Keratinocyte (primary cell): Measurements from ENCODE around the gene SYF2. TPM values are rescaled to one million over a fixed set of nuclear protein-coding genes. Genes with fewer than 3 reads are reported as not detected.

Source experiments
- DNase-seq: peaks from one replicate; pipeline ENCODE4 v3.0.0-alpha.2; 2011; ENCODE audit warnings: low read depth, missing footprints, low spot score
- FAIRE-seq: peaks from 2 replicates; lab custom pipeline; 2011; peaks lifted over from hg19 to GRCh38; lab: Jason Lieb, UNC
- H2AFZ ChIP-seq: 2 replicates; pipeline ENCODE4 v1.6.0; 2012; ENCODE audit warnings: low read length, control low read depth, inconsistent platforms; ENCODE audit not compliant: control insufficient read depth
- H3K27ac ChIP-seq: 2 replicates; pipeline ENCODE4 v1.5.1; 2011; ENCODE audit warnings: low read length; ENCODE audit not compliant: control insufficient read depth, insufficient read depth
- H3K27me3 ChIP-seq: 3 replicates; pipeline ENCODE4 v1.6.0; 2011; ENCODE audit warnings: low read length; ENCODE audit not compliant: control insufficient read depth, insufficient read depth; ENCODE audit errors: extremely low read depth
- H3K36me3 ChIP-seq, 2 experiments: 2 replicates in 1 of 2; 3 replicates in 1 of 2; pipeline ENCODE4 v1.5.1; 2011; ENCODE audit warnings: low read length in 2 of 2, mild to moderate bottlenecking in 1 of 2; ENCODE audit not compliant: control insufficient read depth in 2 of 2, insufficient read depth in 2 of 2; ENCODE audit errors: extremely low read depth in 1 of 2
- H3K4me1 ChIP-seq: 3 replicates; pipeline ENCODE4 v1.5.1; 2011; ENCODE audit warnings: low read length; ENCODE audit not compliant: control insufficient read depth, insufficient read depth; ENCODE audit errors: extremely low read depth
- H3K4me2 ChIP-seq: 3 replicates; pipeline ENCODE4 v1.6.0; 2011; ENCODE audit warnings: low read depth, low read length; ENCODE audit not compliant: control insufficient read depth, insufficient read depth; ENCODE audit errors: extremely low read depth
- H3K4me3 ChIP-seq, 3 experiments: fragments of 200-600 bp in 1 of 3; sonication (generic) in 1 of 3; 2 replicates in 2 of 3; 3 replicates in 1 of 3; pipeline ENCODE4 v1.5.1; 2011 to 2016; ENCODE audit warnings: low read length in 3 of 3, mild to moderate bottlenecking in 3 of 3, control low read depth in 2 of 3, inconsistent platforms in 1 of 3, low read depth in 1 of 3, mixed read lengths in 1 of 3, mixed run types in 1 of 3, moderate library complexity in 1 of 3; ENCODE audit not compliant: control insufficient read depth in 2 of 3, insufficient read depth in 2 of 3; ENCODE audit errors: extremely low read depth in 1 of 3
- H3K79me2 ChIP-seq: 2 replicates; pipeline ENCODE4 v1.6.0; 2012; ENCODE audit warnings: low read length; ENCODE audit not compliant: control insufficient read depth, insufficient read depth
- H3K9ac ChIP-seq: 3 replicates; pipeline ENCODE4 v1.6.0; 2011; ENCODE audit warnings: low read length; ENCODE audit not compliant: control insufficient read depth, insufficient read depth; ENCODE audit errors: extremely low read depth
- H3K9me1 ChIP-seq: 3 replicates; pipeline ENCODE4 v1.6.0; 2011; ENCODE audit warnings: low read length; ENCODE audit not compliant: control insufficient read depth, insufficient read depth; ENCODE audit errors: extremely low read depth
- H3K9me3 ChIP-seq: 2 replicates; pipeline ENCODE4 v1.5.1; 2012; ENCODE audit warnings: low read depth, low read length; ENCODE audit not compliant: control insufficient read depth
- H4K20me1 ChIP-seq: 3 replicates; pipeline ENCODE4 v1.6.0; 2011; ENCODE audit warnings: low read length; ENCODE audit not compliant: control insufficient read depth, insufficient read depth; ENCODE audit errors: extremely low read depth
- EZH2 ChIP-seq: IDR thresholded peaks from one replicate; pipeline ENCODE4 v1.6.1; 2012; ENCODE audit warnings: inconsistent platforms, mild to moderate bottlenecking, low read length, moderate library complexity
- dilution Hi-C: fragments of 300-500 bp; cut with MboI; formaldehyde crosslinking; loops from one replicate; pipeline ENCODE4 v1.7.0; 2020; ENCODE audit warnings: low sequenced_read_pairs; ENCODE audit not compliant: extremely low pct_ligation_motif_present
- polyA plus RNA-seq, 5 experiments: library from polyadenylated mRNA; depleted of rRNA in 3 of 5; stranded (reverse) in 3 of 5; stranded (forward) in 1 of 5; unstranded in 1 of 5; fragments of >200 nt; gene quantifications; 1 replicate in 1 of 5; 2 replicates in 3 of 5; 3 replicates in 1 of 5; pipeline versions ENCODE4 v1.2.1 to v1.2.3, GENCODE V29; 2011 to 2012; ENCODE audit warnings: missing spikeins in 2 of 5, low read depth in 1 of 5, low replicate concordance in 1 of 5
- TF ChIP-seq, protein P1 (sequence below), 3 experiments: IDR thresholded peaks in 1 of 3; conservative IDR thresholded peaks in 1 of 3; optimal IDR thresholded peaks in 1 of 3; 2 replicates in 2 of 3; 3 replicates in 1 of 3; pipeline versions ENCODE3 to v1.5.1; 2011; ENCODE audit warnings: low read length in 3 of 3, mild to moderate bottlenecking in 3 of 3, moderate library complexity in 2 of 3, control low read depth in 1 of 3, inconsistent platforms in 1 of 3; ENCODE audit not compliant: insufficient read depth in 2 of 3; ENCODE audit errors: extremely low read depth in 1 of 3

The SYF2 gene
- polyA plus RNA-seq, 1 donor (not counting 4 experiments of a cell fraction or from before 2014, with no cell fraction given), result 31.8 TPM

DNA sequence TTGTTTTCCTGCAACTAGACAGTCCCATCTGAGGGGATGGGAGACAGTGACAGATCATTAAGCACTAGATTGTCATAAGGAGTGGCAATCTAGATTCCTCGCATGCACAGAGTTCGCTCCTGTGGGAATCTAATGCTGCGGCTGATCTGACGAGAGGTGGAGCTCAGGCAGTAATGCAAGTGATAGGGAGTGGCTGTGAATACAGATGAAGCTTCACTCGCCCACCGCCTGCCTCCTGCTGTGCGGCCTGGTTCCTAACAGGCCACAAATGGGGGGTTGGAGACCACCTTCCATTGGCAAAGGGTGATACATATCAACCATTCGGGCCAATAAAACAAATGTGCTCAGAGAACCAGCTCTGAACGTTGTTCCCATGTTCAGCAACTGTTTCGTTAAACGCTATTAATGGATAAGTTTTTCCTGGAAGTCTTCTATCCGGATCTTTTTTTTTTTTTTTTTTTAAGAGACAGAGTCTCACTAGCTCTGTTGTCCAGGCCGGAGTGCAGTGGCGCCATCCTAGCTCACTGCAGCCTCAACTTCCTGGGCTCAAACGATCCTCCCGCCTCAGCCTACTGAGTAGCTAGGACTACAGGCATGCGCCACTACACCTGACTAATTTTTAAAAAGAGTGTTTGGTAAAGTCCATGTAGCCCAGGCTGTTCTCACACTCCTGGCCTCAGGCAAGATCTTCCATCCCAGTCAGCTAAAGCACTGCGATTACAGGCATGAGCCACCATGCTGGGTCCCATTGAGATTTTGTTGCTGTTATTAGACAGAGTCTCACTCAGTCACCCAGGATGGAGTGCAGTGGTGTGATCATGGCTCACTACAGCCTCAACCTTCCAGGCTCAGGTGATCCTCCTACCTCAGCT, 23.6 kb upstream of the SYF2 start:
- dilution Hi-C loops, result no loop called here
- Histone ChIP-seq H3K27me3 (no peaks in the 10 kb centered on the region), H2AFZ (no peak overlapping the region), H3K9ac (no peak overlapping the region), H3K27ac (no peak overlapping the region), H3K9me1 (no peaks in the 10 kb centered on the region), H4K20me1 (no peaks in the 10 kb centered on the region), H3K4me1 (no peaks in the 10 kb centered on the region), H3K9me3 (no peaks in the 10 kb centered on the region), H3K4me3 (no peak overlapping the region), H3K4me2 (no peak overlapping the region), H3K79me2 (no peaks in the 10 kb centered on the region), H3K36me3 (no peaks in the 10 kb centered on the region)
- no peak for FAIRE-seq
- TF ChIP-seq, protein P1, sequence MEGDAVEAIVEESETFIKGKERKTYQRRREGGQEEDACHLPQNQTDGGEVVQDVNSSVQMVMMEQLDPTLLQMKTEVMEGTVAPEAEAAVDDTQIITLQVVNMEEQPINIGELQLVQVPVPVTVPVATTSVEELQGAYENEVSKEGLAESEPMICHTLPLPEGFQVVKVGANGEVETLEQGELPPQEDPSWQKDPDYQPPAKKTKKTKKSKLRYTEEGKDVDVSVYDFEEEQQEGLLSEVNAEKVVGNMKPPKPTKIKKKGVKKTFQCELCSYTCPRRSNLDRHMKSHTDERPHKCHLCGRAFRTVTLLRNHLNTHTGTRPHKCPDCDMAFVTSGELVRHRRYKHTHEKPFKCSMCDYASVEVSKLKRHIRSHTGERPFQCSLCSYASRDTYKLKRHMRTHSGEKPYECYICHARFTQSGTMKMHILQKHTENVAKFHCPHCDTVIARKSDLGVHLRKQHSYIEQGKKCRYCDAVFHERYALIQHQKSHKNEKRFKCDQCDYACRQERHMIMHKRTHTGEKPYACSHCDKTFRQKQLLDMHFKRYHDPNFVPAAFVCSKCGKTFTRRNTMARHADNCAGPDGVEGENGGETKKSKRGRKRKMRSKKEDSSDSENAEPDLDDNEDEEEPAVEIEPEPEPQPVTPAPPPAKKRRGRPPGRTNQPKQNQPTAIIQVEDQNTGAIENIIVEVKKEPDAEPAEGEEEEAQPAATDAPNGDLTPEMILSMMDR (optimal IDR thresholded peaks at IDR 0.05 in 1 of 3, IDR thresholded peaks at IDR 0.05 in 1 of 3, conservative IDR thresholded peaks at IDR 0.05 in 1 of 3; ENCODE audit: extremely low read depth in 1 of 3, insufficient read depth in 2 of 3, low read length in 3 of 3), result no peak
- no peak for DNase-seq

DNA sequence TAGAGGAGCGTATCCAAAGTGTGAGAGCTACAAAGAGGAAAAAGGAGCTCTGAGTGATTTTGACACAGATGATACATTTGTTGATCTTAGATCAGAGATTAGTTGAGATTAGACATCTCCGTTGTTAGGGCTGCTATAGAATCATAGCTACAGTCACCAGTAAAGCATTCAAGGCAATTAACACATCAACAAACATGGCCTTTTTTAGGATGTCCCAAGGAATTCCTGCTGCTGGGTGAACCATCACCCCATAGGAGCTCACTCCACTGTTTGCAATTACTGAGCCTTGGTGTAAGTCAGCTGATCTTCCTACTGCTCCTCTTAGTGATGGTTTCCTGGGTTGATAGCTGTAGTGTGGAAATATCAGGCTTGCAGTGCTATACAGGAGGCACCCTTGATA, 21.6 kb upstream of the SYF2 start:
- no peak overlapping the region for H3K9ac ChIP-seq

More for the DNA sequence above, 21.6 kb upstream of the SYF2 start:
- DNase-seq (no peak), FAIRE-seq (no peak)
- H3K27me3 ChIP-seq, result no peaks in the 10 kb centered on the region
- no peak overlapping the region for H3K27ac ChIP-seq
- no peak overlapping the region for H3K4me3 ChIP-seq
- TF ChIP-seq, protein P1 (optimal IDR thresholded peaks at IDR 0.05 in 1 of 3, IDR thresholded peaks at IDR 0.05 in 1 of 3, conservative IDR thresholded peaks at IDR 0.05 in 1 of 3; ENCODE audit: extremely low read depth in 1 of 3, insufficient read depth in 2 of 3, low read length in 3 of 3), result no peak
- no peak for TF ChIP-seq EZH2
- no peak overlapping the region for H3K4me2 ChIP-seq
- H2AFZ ChIP-seq, result no peak overlapping the region
- no peaks in the 10 kb centered on the region for H3K4me1 ChIP-seq
- H3K9me3 ChIP-seq, result no peaks in the 10 kb centered on the region
- H4K20me1 ChIP-seq, result no peaks in the 10 kb centered on the region
- dilution Hi-C loops, result no loop called here
- H3K36me3 ChIP-seq, result no peaks in the 10 kb centered on the region
- H3K9me1 ChIP-seq, result no peaks in the 10 kb centered on the region
- H3K79me2 ChIP-seq, result no peaks in the 10 kb centered on the region
